Esophagus squamous epithelium (tissue), 5 donors: ENCODE measurements around the gene TENT4B. TPM values are rescaled to one million over a fixed set of nuclear protein-coding genes. Genes with fewer than 3 reads are reported as not detected.

ENCODE experiments used
- DNase-seq: peaks from one replicate; lab custom pipeline; 2025; lab: John Stamatoyannopoulos, UW
- H3K27ac ChIP-seq, 4 donors: fragments of 200-600 bp; sonication (generic); one replicate each; pipeline ENCODE4 v1.5.1; 2016 to 2019; ENCODE audit warnings: mild to moderate bottlenecking in 1 of 4
- H3K27me3 ChIP-seq, 4 donors: fragments of 200-600 bp; sonication (generic); 1 replicate in 3 of 4; 2 replicates in 1 of 4; pipeline versions ENCODE4 v1.5.1 to v1.6.0; 2017 to 2021; ENCODE audit warnings: antibody characterized with exemption in 1 of 4
- H3K36me3 ChIP-seq, 3 donors: fragments of 200-600 bp; sonication (generic); one replicate each; pipeline ENCODE4 v1.5.1; 2016 to 2019
- H3K4me1 ChIP-seq, 3 donors: fragments of 200-600 bp; sonication (generic); one replicate each; pipeline ENCODE4 v1.5.1; 2017 to 2019
- H3K4me3 ChIP-seq, 4 donors: fragments of 200-600 bp; sonication (generic); 1 replicate in 3 of 4; 2 replicates in 1 of 4; pipeline ENCODE4 v1.5.1; 2016 to 2019; ENCODE audit warnings: mild to moderate bottlenecking in 2 of 4, moderate library complexity in 1 of 4
- H3K9me3 ChIP-seq, 3 donors: fragments of 200-600 bp; sonication (generic); one replicate each; pipeline ENCODE4 v1.5.1; 2016 to 2019
- CTCF ChIP-seq, 6 experiments: fragments of 450-650 bp in 4 of 6; fragments of 200-600 bp in 2 of 6; sonication (generic) in 2 of 6; IDR thresholded peaks; one replicate each; pipeline ENCODE4 v1.5.1; 2016 to 2019; ENCODE audit warnings: antibody characterized with exemption in 6 of 6, mild to moderate bottlenecking in 4 of 6, moderate library complexity in 4 of 6
- POLR2A ChIP-seq, 4 donors: fragments of 450-650 bp; IDR thresholded peaks; one replicate each; pipeline ENCODE4 v1.6.1; 2017; ENCODE audit warnings: antibody characterized with exemption in 4 of 4, mild to moderate bottlenecking in 4 of 4, moderate library complexity in 3 of 4
- WGBS, 2 donors: methylation state at CpG; one replicate each; pipeline ENCODE4 v1.1.5; 2018; 5-methylcytosine and 5-hydroxymethylcytosine counted together
- intact Hi-C: fragments of 100-400 bp; cut with DNase I; formaldehyde crosslinking; loops from one replicate; pipeline ENCODE4 v1.15.0; 2022
- total RNA-seq, 4 donors: library from RNA; depleted of rRNA; stranded (reverse); fragments of >200 nt; gene quantifications; one replicate each; pipeline ENCODE4 v1.1.0, GENCODE V29; 2016
- donor health status: DM: yes; HTN: yes; CAD: no.

Gene TENT4B
- total RNA-seq, 4 donors from 2014 or later, result 6.3 to 11.4 (median 8.4) TPM

GRCh38 chr16:50202926-50203624 lies 50.0 kb downstream of the TENT4B start:
- no peaks in the 10 kb centered on the region for H3K27me3 ChIP-seq
- no peak for TF ChIP-seq CTCF (IDR thresholded peaks at IDR 0.05)
- no peak for TF ChIP-seq POLR2A (IDR thresholded peaks at IDR 0.05)
- no peak overlapping the region for H3K4me3 ChIP-seq
- no peaks in the 10 kb centered on the region for H3K9me3 ChIP-seq
- no peak for DNase-seq
- peaks cover 11 to 61% (median 31%) of the 10 kb centered on the region in 3 donors for H3K4me1 ChIP-seq
- H3K27ac ChIP-seq, result peak overlapping the region; percentile 26 to 67 (median 48)
- intact Hi-C loops, result no loop called here
- H3K36me3 ChIP-seq, result no peaks in the 10 kb centered on the region
- WGBS, 2 donors, result 37 to 41% methylated on average over 5 of the region's 5 CpGs

- Histone ChIP-seq H3K27me3 (no peaks in the 10 kb centered on the region), H3K4me3 (no peak overlapping the region), H3K27ac (peak overlapping the region; percentile 26 to 67 (median 48)), H3K9me3 (no peaks in the 10 kb centered on the region), H3K36me3 (no peaks in the 10 kb centered on the region), H3K4me1 (peaks cover 11 to 67% (median 37%) of the 10 kb centered on the region in 3 donors)
- intact Hi-C loops, result no loop called here
- no peak for DNase-seq
- TF ChIP-seq CTCF (IDR thresholded peaks at IDR 0.05) (no peak), POLR2A (IDR thresholded peaks at IDR 0.05) (no peak)
- WGBS, 2 donors, result 69 to 73% methylated on average over 4 to 5 of the region's 6 CpGs
Observed at GRCh38 chr16:50203681-50204080, 50.6 kb downstream of the TENT4B start.

- peak overlapping the region in 2 of 4 donors; percentile 0 to 67 for H3K27ac ChIP-seq
- intact Hi-C loops, result no loop called here
- peaks cover 11 to 71% (median 39%) of the 10 kb centered on the region in 3 donors for H3K4me1 ChIP-seq
Observed at GRCh38 chr16:50204453-50205108, 51.5 kb downstream of the TENT4B start.

GRCh38 chr16:50207652-50208051 lies 54.5 kb downstream of the TENT4B start:
- Histone ChIP-seq H3K36me3 (peaks cover 0 to 15% (median 5%) of the 10 kb centered on the region in 3 donors), H3K27me3 (no peaks in the 10 kb centered on the region), H3K4me3 (no peak overlapping the region), H3K27ac (no peak overlapping the region), H3K4me1 (peaks cover 11 to 73% (median 42%) of the 10 kb centered on the region in 3 donors), H3K9me3 (no peaks in the 10 kb centered on the region)
- intact Hi-C loops, result no loop called here
- WGBS, 2 donors, result 40 to 64% methylated on average over 3 of the region's 3 CpGs
- TF ChIP-seq POLR2A (IDR thresholded peaks at IDR 0.05) (no peak), CTCF (IDR thresholded peaks at IDR 0.05) (no peak)
- DNase-seq, result no peak

More at GRCh38 chr16:50204453-50205108, 51.5 kb downstream of the TENT4B start:
- 37 to 41% methylated on average over 6 of the region's 6 CpGs for WGBS, 2 donors
- Histone ChIP-seq H3K9me3 (no peaks in the 10 kb centered on the region), H3K4me3 (no peak overlapping the region), H3K27me3 (no peaks in the 10 kb centered on the region), H3K36me3 (no peaks in the 10 kb centered on the region)
- no peak for DNase-seq
- TF ChIP-seq POLR2A (IDR thresholded peaks at IDR 0.05) (no peak), CTCF (IDR thresholded peaks at IDR 0.05) (no peak)

- H3K36me3 ChIP-seq, result peaks cover 0 to 23% (median 5%) of the 10 kb centered on the region in 3 donors
- 42 to 75% methylated on average over 3 of the region's 3 CpGs for WGBS, 2 donors
- H3K27ac ChIP-seq, result no peak overlapping the region
- no peak overlapping the region for H3K4me3 ChIP-seq
- no peaks in the 10 kb centered on the region for H3K27me3 ChIP-seq
- DNase-seq, result no peak
- TF ChIP-seq CTCF (IDR thresholded peaks at IDR 0.05) (no peak), POLR2A (IDR thresholded peaks at IDR 0.05) (no peak)
- intact Hi-C loops, result no loop called here
- peaks cover 11 to 64% (median 34%) of the 10 kb centered on the region in 3 donors for H3K4me1 ChIP-seq
- H3K9me3 ChIP-seq, result no peaks in the 10 kb centered on the region
Observed at GRCh38 chr16:50208460-50208931, 55.4 kb downstream of the TENT4B start.
